Measurements from ENCODE around the gene PLOD3.

- no peak for TF ChIP-seq YY1 (IDR thresholded peaks at IDR 0.05; ENCODE audit: insufficient read depth, insufficient read length)
- no peak for TF ChIP-seq SUZ12 (IDR thresholded peaks at IDR 0.05; ENCODE audit: extremely low read depth, insufficient read depth, insufficient read length)
- TF ChIP-seq ZNF274 (IDR thresholded peaks at IDR 0.05; ENCODE audit: low read depth, low read length), result no peak
These were observed 22.5 kb upstream of the PLOD3 start for GRCh38 chr7:101239951-101240220.

All from NT2/D1 (cell line).